Mesothelial cell of epicardium (in vitro differentiated cells): ENCODE results near the gene GRIK1. TPM values are rescaled to one million over a fixed set of nuclear protein-coding genes. Genes with fewer than 3 reads are reported as not detected.

ENCODE experiments used
- DNase-seq, 2 experiments: peaks; one replicate each; pipeline ENCODE4 v3.0.0; 2021; ENCODE audit warnings: low spot score in 2 of 2; ENCODE audit not compliant: unreplicated experiment in 2 of 2
- H3K27ac Mint-ChIP-seq: 2 replicates; pipeline ENCODE4 v1.8.0; 2021; ENCODE audit warnings: mixed read lengths
- H3K27me3 Mint-ChIP-seq: 2 replicates; pipeline ENCODE4 v1.8.0; 2021; ENCODE audit warnings: low read depth, mixed read lengths
- H3K36me3 Mint-ChIP-seq: 2 replicates; pipeline ENCODE4 v1.8.0; 2021; ENCODE audit warnings: mixed read lengths
- H3K4me1 Mint-ChIP-seq: 2 replicates; pipeline ENCODE4 v1.8.0; 2021; ENCODE audit warnings: mixed read lengths
- H3K4me3 Mint-ChIP-seq: 2 replicates; pipeline ENCODE4 v1.8.0; 2021; ENCODE audit warnings: mild to moderate bottlenecking, moderate library complexity, mixed read lengths
- H3K9me3 Mint-ChIP-seq: 2 replicates; pipeline ENCODE4 v1.8.0; 2021; ENCODE audit warnings: mixed read lengths
- total RNA-seq: library from RNA; stranded (reverse); gene quantifications from 3 replicates; pipeline ENCODE4 v1.2.1, GENCODE V29; 2021
- TF ChIP-seq, protein P1 (sequence below): fragments of 200-600 bp; sonication (generic); IDR thresholded peaks from one replicate; pipeline ENCODE4 v1.5.0; 2021; ENCODE audit warnings: antibody characterized with exemption; ENCODE audit not compliant: unreplicated experiment

GRIK1 gene
- total RNA-seq, 1 donor from 2014 or later = 5.9 TPM

DNA sequence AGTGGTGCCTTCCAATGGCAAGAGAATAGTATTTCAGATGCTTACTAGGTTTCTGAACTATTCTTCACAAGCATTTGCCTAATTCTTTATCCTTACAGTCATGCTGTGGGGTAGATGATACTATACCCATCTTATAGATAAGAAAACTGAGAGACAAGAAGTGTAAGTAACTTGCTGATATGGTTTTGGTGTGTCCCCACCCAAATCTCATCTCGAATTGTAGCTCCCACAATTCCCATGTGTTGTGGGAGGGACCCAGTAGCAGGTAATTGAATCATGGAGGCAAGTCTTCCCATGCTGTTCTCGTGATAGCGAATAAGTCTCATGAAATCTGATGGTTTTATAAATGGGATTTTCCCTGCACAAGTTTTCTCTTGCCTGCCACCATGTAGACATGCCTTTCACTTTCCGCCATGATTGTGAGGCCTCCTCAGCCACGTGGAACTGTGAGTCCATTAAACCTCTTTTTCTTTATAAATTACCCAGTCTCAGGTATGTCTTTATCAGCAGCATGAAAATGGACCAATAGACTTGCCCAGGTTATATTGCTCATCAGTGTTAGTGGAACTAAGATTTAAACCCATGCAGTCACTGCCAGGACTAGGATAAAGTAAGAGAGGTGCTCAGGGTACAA, 298.7 kb downstream of the GRIK1 start:
- Mint-ChIP-seq H3K9me3 (no peaks in the 10 kb centered on the region), H3K4me1 (peaks cover 5% of the 10 kb centered on the region), H3K4me3 (no peak overlapping the region), H3K36me3 (no peaks in the 10 kb centered on the region), H3K27me3 (no peaks in the 10 kb centered on the region), H3K27ac (no peak overlapping the region)
- no peak for DNase-seq
- TF ChIP-seq, protein P1, sequence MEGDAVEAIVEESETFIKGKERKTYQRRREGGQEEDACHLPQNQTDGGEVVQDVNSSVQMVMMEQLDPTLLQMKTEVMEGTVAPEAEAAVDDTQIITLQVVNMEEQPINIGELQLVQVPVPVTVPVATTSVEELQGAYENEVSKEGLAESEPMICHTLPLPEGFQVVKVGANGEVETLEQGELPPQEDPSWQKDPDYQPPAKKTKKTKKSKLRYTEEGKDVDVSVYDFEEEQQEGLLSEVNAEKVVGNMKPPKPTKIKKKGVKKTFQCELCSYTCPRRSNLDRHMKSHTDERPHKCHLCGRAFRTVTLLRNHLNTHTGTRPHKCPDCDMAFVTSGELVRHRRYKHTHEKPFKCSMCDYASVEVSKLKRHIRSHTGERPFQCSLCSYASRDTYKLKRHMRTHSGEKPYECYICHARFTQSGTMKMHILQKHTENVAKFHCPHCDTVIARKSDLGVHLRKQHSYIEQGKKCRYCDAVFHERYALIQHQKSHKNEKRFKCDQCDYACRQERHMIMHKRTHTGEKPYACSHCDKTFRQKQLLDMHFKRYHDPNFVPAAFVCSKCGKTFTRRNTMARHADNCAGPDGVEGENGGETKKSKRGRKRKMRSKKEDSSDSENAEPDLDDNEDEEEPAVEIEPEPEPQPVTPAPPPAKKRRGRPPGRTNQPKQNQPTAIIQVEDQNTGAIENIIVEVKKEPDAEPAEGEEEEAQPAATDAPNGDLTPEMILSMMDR = no peak

DNA sequence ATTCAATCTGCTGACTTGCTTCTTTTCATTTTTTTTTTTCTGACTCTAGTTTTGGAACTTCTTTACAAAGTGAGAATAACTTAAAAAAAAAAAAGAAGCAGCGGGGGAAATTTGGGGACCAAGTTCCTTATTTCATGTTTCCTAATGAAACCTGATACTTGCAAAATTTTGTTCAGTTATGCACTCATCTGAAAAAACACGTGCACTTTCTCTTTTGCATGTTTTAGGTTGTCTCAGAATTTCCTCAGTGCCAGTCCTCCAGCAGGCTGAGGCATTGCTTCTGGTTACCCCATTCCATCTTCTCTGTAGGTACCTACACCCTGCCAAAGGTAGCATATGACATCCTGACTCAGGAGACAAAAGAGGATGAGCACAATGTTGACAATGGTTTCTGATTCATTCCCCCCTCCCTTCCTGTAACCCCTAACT, 299.7 kb downstream of the GRIK1 start:
- Mint-ChIP-seq H3K4me3 (no peak overlapping the region), H3K27me3 (no peaks in the 10 kb centered on the region), H3K9me3 (no peaks in the 10 kb centered on the region), H3K4me1 (peaks cover 5% of the 10 kb centered on the region), H3K27ac (no peak overlapping the region), H3K36me3 (no peaks in the 10 kb centered on the region)
- TF ChIP-seq, protein P1 = no peak
- no peak for DNase-seq

DNA sequence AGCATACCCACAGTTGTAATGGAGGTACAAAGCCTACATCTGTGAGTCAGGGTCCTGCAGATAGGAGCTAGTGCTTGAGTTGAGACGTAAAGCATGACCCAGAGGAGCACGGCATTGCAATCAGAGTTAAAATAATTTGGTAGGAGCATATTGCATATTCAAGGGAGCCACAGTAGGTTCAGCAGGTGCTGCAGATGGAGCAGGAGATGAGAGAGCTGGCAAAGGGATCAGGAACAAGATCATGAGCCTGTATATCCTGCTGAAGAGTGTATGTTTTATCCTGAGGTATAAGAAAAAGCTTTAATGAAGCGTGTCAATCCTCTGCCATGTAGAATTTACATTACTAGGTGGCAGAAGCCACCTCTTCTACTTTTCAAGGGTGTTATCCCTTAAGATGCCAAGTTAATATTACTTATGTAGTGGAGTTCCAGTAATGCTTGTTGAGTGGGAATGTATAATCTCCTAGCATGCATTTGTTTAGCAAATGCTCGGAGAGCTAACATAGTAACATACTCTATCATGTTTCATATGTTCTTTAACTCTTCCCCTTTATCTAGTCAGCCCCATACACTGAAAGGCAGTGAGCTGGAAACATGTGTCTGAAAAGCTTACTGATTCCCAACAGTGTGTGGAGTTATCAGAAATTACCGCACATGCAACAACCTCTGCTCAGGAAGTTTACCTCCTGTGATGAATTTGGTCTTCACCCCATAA, 300.3 kb downstream of the GRIK1 start:
- Mint-ChIP-seq H3K9me3 (no peaks in the 10 kb centered on the region), H3K36me3 (no peaks in the 10 kb centered on the region), H3K27me3 (no peaks in the 10 kb centered on the region), H3K27ac (no peak overlapping the region), H3K4me3 (no peak overlapping the region), H3K4me1 (peaks cover 6% of the 10 kb centered on the region)
- TF ChIP-seq, protein P1 = no peak
- DNase-seq = no peak

DNA sequence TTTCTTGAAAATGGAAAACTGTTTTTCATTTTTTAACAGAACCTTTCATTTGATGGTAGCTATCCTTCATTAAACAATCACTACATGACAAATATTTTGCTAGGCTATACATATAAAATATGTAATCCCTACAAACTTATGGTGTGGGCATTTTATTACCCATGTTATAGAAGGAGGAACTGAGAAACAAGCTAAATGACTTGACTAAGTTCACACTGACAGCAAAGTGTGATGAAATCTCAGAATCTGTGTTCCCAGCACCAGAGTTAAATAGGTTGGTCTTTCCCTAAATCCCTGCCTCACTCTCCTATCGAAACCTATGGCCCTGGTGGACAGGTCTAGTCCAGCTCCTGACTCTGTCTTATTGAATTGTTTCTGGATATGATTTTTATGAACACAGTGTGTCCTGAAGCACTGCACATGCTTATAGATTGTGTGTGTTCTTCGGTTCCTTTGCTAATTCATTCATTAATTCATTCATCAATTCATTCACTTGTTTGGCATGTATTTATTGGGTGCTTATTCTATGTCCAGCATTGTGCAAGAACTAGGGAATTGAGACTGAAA, 301.0 kb downstream of the GRIK1 start:
- DNase-seq = no peak
- H3K36me3 Mint-ChIP-seq = no peaks in the 10 kb centered on the region
- no peak overlapping the region for H3K4me3 Mint-ChIP-seq
- no peaks in the 10 kb centered on the region for H3K9me3 Mint-ChIP-seq
- H3K27me3 Mint-ChIP-seq = no peaks in the 10 kb centered on the region
- peaks cover 7% of the 10 kb centered on the region for H3K4me1 Mint-ChIP-seq
- H3K27ac Mint-ChIP-seq = no peak overlapping the region
- TF ChIP-seq, protein P1 = no peak

DNA sequence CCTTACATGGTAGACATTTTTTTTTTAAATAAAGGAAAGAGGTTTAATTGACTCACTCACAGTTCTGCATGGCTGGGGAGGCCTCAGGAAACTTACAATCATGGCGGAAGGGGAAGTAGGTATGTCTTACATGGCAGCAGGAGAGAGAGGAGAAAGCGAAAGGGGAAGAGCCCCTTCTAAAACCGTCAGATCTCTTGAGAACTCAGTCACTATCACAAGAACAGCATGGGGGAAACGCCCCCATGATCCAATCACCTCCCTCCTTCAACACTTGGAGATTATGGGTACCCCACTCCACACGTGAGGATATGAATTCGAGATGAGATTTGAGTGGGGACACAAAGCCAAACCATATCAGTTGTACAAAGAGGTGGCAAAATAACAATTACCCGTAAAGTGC, 301.7 kb downstream of the GRIK1 start:
- Mint-ChIP-seq H3K27ac (no peak overlapping the region), H3K4me1 (peaks cover 7% of the 10 kb centered on the region), H3K4me3 (no peak overlapping the region), H3K36me3 (no peaks in the 10 kb centered on the region), H3K9me3 (no peaks in the 10 kb centered on the region), H3K27me3 (no peaks in the 10 kb centered on the region)
- DNase-seq = no peak
- TF ChIP-seq, protein P1 = no peak
